ENCODE data around the gene COLEC11.
A peak's percentile ranks its signal among the peaks of the same experiment; 100 is the strongest.

Gene COLEC11

GRCh38 chr2:3651691-3652648 is 57.1 kb downstream of the COLEC11 start:
- H3K4me3 ChIP-seq (ENCODE audit: low read depth, low read length): peak overlapping the region; percentile 53
- peak; percentile 93 for DNase-seq (ENCODE audit: low read depth)
- TF ChIP-seq CTCF (IDR thresholded peaks at IDR 0.05; ENCODE audit: insufficient read depth, low read depth, low read length, missing control alignments): no peak

GRCh38 chr2:3652896-3653625 is 58.1 kb downstream of the COLEC11 start:
- DNase-seq (ENCODE audit: low read depth): no peak
- no peak overlapping the region for H3K4me3 ChIP-seq (ENCODE audit: low read depth, low read length)
- TF ChIP-seq CTCF (IDR thresholded peaks at IDR 0.05; ENCODE audit: insufficient read depth, low read depth, low read length, missing control alignments): no peak

GRCh38 chr2:3654011-3654410 is 59.1 kb downstream of the COLEC11 start:
- no peak for DNase-seq (ENCODE audit: low read depth)
- TF ChIP-seq CTCF (IDR thresholded peaks at IDR 0.05; ENCODE audit: insufficient read depth, low read depth, low read length, missing control alignments): no peak
- H3K4me3 ChIP-seq (ENCODE audit: low read depth, low read length): no peak overlapping the region

GRCh38 chr2:3654531-3655225 is 59.8 kb downstream of the COLEC11 start:
- DNase-seq (ENCODE audit: low read depth): no peak
- TF ChIP-seq CTCF (IDR thresholded peaks at IDR 0.05; ENCODE audit: insufficient read depth, low read depth, low read length, missing control alignments): no peak
- no peak overlapping the region for H3K4me3 ChIP-seq (ENCODE audit: low read depth, low read length)

GRCh38 chr2:3655871-3656761 is 61.2 kb downstream of the COLEC11 start:
- no peak for TF ChIP-seq CTCF (IDR thresholded peaks at IDR 0.05; ENCODE audit: insufficient read depth, low read depth, low read length, missing control alignments)
- DNase-seq (ENCODE audit: low read depth): no peak
- no peak overlapping the region for H3K4me3 ChIP-seq (ENCODE audit: low read depth, low read length)

All from GM12865 (cell line).